ENCODE measurements around the gene KCNJ6. TPM values are rescaled to one million over a fixed set of nuclear protein-coding genes. Genes with fewer than 3 reads are reported as not detected.

Gene KCNJ6
- total and polyA plus RNA-seq, 9 of the 15 experiments (the other 6 are each of a cell fraction or from before 2014, with no cell fraction given): 0.06 to 0.21 (median 0.13) TPM; not detected in 1

DNA sequence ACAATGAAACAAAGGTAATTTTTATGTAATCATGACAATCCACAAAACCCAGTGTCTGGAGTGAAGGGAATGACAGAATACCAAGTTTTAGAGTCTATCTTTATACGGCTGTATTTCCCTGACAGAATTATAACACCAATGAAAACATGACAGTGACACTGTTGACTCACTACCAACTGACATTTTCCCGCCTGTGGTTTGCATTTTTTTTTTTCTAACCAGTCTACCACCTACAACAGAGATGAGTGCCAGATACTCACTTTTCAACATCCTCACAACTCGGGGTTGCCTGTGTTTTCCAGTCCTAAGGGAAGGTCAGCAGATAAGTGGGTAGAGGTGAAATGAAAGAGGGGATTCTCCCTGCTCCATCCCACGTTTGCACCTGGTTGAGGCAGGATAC lies 118.9 kb downstream of the KCNJ6 start:
- FAIRE-seq (no peak), DNase-seq (ENCODE audit: extremely low read depth in 1 of 4, low spot score in 3 of 4) (no peak), ATAC-seq (no peak)
- H3K27ac ChIP-seq (ENCODE audit: extremely low read depth, low read depth, low read length): no peak overlapping the region
- in situ Hi-C loops (cut with MboI): no loop called here
- H3K4me3 ChIP-seq: no peak overlapping the region
- intact Hi-C loops (cut with micrococcal nuclease): no loop called here
- CTCF ChIA-PET (ENCODE audit: low intra/inter-chr PET ratio): no interaction called here
- POLR2A ChIA-PET: no interaction called here
- 3% methylated on average over 4 of the region's 4 CpGs for WGBS (ENCODE audit: insufficient coverage, low coverage, missing lambda C conversion rate)
- H3K27me3 ChIP-seq (ENCODE audit: control insufficient read depth in 2 of 2, insufficient read depth in 2 of 2, low read length in 2 of 2): peaks cover 24 to 38% of the 10 kb centered on the region in 2 experiments
- no peaks in the 10 kb centered on the region for H3K9me1 ChIP-seq (ENCODE audit: control insufficient read depth, insufficient read depth, low read length)
- BruUV-seq (replicated peaks): no TSS peak
- no peak overlapping the region for H2AFZ ChIP-seq (ENCODE audit: low read depth, low read length)
- no peak overlapping the region for H3K4me2 ChIP-seq (ENCODE audit: insufficient read depth, low read length)
- H3K79me2 ChIP-seq (ENCODE audit: control insufficient read depth, insufficient read depth, low read length): no peaks in the 10 kb centered on the region
- H3K36me3 ChIP-seq (ENCODE audit: control insufficient read depth, insufficient read depth, low read length): no peaks in the 10 kb centered on the region
- H3K4me1 ChIP-seq (replicated peaks in 1 of 2; ENCODE audit: control insufficient read depth in 2 of 2, insufficient read depth in 2 of 2, low read length in 2 of 2): no peaks in the 10 kb centered on the region
- no peaks in the 10 kb centered on the region for H4K20me1 ChIP-seq (replicated peaks; ENCODE audit: control insufficient read depth, insufficient read depth, low read length)
- H3K9me3 ChIP-seq (replicated peaks; ENCODE audit: control insufficient read depth, insufficient read depth, low read depth, low read length): no peaks in the 10 kb centered on the region
- no peak overlapping the region for H3K9ac ChIP-seq (ENCODE audit: insufficient read depth in 1 of 2, low read depth in 2 of 2, low read length in 2 of 2)
- TF ChIP-seq ZNF75A (CRISPR knock-in tag; IDR thresholded peaks at IDR 0.05) (no peak), SIRT6 (IDR thresholded peaks at IDR 0.05; ENCODE audit: low read depth, low read length) (no peak), MBD2 (IDR thresholded peaks at IDR 0.05; ENCODE audit: borderline replicate concordance, low read depth) (no peak), MXI1 (IDR thresholded peaks at IDR 0.05; ENCODE audit: low read depth, low read length) (no peak), SAP30 (IDR thresholded peaks at IDR 0.05; ENCODE audit: borderline replicate concordance, insufficient read depth, low read depth, low read length, poor library complexity, severe bottlenecking) (no peak), SREBF1 (IDR thresholded peaks at IDR 0.05; ENCODE audit: borderline replicate concordance, low read depth, low read length) (no peak), ZNF79 (CRISPR knock-in tag; IDR thresholded peaks at IDR 0.05; ENCODE audit: low read depth) (no peak), ZNF696 (CRISPR knock-in tag; conservative IDR thresholded peaks at IDR 0.05) (no peak), PTBP1 (IDR thresholded peaks at IDR 0.05; ENCODE audit: low read depth, low read length) (no peak), HNRNPH1 (optimal IDR thresholded peaks at IDR 0.05; ENCODE audit: low read depth, low read length) (no peak)
- TF ChIP-seq, protein P1, sequence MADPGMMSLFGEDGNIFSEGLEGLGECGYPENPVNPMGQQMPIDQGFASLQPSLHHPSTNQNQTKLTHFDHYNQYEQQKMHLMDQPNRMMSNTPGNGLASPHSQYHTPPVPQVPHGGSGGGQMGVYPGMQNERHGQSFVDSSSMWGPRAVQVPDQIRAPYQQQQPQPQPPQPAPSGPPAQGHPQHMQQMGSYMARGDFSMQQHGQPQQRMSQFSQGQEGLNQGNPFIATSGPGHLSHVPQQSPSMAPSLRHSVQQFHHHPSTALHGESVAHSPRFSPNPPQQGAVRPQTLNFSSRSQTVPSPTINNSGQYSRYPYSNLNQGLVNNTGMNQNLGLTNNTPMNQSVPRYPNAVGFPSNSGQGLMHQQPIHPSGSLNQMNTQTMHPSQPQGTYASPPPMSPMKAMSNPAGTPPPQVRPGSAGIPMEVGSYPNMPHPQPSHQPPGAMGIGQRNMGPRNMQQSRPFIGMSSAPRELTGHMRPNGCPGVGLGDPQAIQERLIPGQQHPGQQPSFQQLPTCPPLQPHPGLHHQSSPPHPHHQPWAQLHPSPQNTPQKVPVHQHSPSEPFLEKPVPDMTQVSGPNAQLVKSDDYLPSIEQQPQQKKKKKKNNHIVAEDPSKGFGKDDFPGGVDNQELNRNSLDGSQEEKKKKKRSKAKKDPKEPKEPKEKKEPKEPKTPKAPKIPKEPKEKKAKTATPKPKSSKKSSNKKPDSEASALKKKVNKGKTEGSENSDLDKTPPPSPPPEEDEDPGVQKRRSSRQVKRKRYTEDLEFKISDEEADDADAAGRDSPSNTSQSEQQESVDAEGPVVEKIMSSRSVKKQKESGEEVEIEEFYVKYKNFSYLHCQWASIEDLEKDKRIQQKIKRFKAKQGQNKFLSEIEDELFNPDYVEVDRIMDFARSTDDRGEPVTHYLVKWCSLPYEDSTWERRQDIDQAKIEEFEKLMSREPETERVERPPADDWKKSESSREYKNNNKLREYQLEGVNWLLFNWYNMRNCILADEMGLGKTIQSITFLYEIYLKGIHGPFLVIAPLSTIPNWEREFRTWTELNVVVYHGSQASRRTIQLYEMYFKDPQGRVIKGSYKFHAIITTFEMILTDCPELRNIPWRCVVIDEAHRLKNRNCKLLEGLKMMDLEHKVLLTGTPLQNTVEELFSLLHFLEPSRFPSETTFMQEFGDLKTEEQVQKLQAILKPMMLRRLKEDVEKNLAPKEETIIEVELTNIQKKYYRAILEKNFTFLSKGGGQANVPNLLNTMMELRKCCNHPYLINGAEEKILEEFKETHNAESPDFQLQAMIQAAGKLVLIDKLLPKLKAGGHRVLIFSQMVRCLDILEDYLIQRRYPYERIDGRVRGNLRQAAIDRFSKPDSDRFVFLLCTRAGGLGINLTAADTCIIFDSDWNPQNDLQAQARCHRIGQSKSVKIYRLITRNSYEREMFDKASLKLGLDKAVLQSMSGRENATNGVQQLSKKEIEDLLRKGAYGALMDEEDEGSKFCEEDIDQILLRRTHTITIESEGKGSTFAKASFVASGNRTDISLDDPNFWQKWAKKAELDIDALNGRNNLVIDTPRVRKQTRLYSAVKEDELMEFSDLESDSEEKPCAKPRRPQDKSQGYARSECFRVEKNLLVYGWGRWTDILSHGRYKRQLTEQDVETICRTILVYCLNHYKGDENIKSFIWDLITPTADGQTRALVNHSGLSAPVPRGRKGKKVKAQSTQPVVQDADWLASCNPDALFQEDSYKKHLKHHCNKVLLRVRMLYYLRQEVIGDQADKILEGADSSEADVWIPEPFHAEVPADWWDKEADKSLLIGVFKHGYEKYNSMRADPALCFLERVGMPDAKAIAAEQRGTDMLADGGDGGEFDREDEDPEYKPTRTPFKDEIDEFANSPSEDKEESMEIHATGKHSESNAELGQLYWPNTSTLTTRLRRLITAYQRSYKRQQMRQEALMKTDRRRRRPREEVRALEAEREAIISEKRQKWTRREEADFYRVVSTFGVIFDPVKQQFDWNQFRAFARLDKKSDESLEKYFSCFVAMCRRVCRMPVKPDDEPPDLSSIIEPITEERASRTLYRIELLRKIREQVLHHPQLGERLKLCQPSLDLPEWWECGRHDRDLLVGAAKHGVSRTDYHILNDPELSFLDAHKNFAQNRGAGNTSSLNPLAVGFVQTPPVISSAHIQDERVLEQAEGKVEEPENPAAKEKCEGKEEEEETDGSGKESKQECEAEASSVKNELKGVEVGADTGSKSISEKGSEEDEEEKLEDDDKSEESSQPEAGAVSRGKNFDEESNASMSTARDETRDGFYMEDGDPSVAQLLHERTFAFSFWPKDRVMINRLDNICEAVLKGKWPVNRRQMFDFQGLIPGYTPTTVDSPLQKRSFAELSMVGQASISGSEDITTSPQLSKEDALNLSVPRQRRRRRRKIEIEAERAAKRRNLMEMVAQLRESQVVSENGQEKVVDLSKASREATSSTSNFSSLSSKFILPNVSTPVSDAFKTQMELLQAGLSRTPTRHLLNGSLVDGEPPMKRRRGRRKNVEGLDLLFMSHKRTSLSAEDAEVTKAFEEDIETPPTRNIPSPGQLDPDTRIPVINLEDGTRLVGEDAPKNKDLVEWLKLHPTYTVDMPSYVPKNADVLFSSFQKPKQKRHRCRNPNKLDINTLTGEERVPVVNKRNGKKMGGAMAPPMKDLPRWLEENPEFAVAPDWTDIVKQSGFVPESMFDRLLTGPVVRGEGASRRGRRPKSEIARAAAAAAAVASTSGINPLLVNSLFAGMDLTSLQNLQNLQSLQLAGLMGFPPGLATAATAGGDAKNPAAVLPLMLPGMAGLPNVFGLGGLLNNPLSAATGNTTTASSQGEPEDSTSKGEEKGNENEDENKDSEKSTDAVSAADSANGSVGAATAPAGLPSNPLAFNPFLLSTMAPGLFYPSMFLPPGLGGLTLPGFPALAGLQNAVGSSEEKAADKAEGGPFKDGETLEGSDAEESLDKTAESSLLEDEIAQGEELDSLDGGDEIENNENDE (IDR thresholded peaks at IDR 0.05; ENCODE audit: low read depth, low read length): no peak

Measured in K562 (cell line).